C4-2B (cell line): ENCODE results near the gene DNMT1.

Experiments used
- H3K27ac ChIP-seq: fragments of 450-650 bp; 2 replicates; pipeline ENCODE4 v1.5.1; 2017
- CTCF ChIP-seq: fragments of 450-650 bp; conservative IDR thresholded peaks from 2 replicates; pipeline ENCODE4 v1.5.1; 2017; ENCODE audit warnings: mild to moderate bottlenecking
- ZFX ChIP-seq: fragments of 450-650 bp; IDR thresholded peaks from 2 replicates; pipeline ENCODE4 v1.6.1; 2017

Gene DNMT1

GRCh38 chr19:10190026-10190425 is 4.7 kb downstream of the DNMT1 start:
- no peak for TF ChIP-seq CTCF
- TF ChIP-seq ZFX: no peak
- no peak overlapping the region for H3K27ac ChIP-seq

- TF ChIP-seq CTCF: no peak
- TF ChIP-seq ZFX: no peak
Observed at GRCh38 chr19:10189616-10190015, 5.1 kb downstream of the DNMT1 start.

GRCh38 chr19:10187315-10187714 is 7.4 kb downstream of the DNMT1 start:
- H3K27ac ChIP-seq: no peak overlapping the region
- TF ChIP-seq ZFX: no peak
- no peak for TF ChIP-seq CTCF

More at GRCh38 chr19:10189616-10190015, 5.1 kb downstream of the DNMT1 start:
- H3K27ac ChIP-seq: no peak overlapping the region

GRCh38 chr19:10184636-10185035 is 10.1 kb downstream of the DNMT1 start:
- no peak for TF ChIP-seq CTCF
- no peak for TF ChIP-seq ZFX
- peak overlapping the region; percentile 45 for H3K27ac ChIP-seq

- TF ChIP-seq CTCF: no peak
- no peak for TF ChIP-seq ZFX
- H3K27ac ChIP-seq: peak overlapping the region; percentile 45
Observed at GRCh38 chr19:10183926-10184325, 10.8 kb downstream of the DNMT1 start.

GRCh38 chr19:10182847-10183246 is 11.9 kb downstream of the DNMT1 start:
- H3K27ac ChIP-seq: no peak overlapping the region
- TF ChIP-seq ZFX: no peak
- TF ChIP-seq CTCF: no peak

GRCh38 chr19:10182076-10182475 is 12.7 kb downstream of the DNMT1 start:
- TF ChIP-seq CTCF: no peak

More at GRCh38 chr19:10182076-10182475, 12.7 kb downstream of the DNMT1 start:
- no peak overlapping the region for H3K27ac ChIP-seq
